ENCODE measurements around the gene ALCAM.
"Not testable (repeated sequence)": the region's sequence is repeated elsewhere in the genome, so short reads cannot be mapped to it uniquely, and the experiment has no call there.

Gene ALCAM

DNA sequence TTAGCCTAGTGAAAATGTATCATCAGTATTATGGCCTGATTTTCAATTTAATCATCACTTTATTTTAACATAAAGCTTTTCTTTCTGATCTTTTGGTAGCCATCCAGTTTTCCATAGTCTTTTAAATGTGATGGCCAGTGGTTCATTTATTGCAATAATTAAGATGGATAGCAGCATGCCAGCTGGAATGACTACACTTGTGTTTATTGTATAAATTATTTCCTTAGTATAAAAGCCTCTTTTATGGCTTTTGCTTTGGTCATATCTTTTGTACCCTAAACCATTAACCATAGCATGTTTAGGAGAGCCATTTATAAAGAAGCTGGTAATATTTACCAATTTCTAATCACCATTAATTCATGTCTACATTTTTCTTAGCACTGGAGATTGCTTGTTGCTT, 31.7 kb downstream of the ALCAM start:
- H3K27ac ChIP-seq: no peak overlapping the region
- no peak for TF ChIP-seq ZFX (IDR thresholded peaks at IDR 0.05)
- TF ChIP-seq, protein P1, sequence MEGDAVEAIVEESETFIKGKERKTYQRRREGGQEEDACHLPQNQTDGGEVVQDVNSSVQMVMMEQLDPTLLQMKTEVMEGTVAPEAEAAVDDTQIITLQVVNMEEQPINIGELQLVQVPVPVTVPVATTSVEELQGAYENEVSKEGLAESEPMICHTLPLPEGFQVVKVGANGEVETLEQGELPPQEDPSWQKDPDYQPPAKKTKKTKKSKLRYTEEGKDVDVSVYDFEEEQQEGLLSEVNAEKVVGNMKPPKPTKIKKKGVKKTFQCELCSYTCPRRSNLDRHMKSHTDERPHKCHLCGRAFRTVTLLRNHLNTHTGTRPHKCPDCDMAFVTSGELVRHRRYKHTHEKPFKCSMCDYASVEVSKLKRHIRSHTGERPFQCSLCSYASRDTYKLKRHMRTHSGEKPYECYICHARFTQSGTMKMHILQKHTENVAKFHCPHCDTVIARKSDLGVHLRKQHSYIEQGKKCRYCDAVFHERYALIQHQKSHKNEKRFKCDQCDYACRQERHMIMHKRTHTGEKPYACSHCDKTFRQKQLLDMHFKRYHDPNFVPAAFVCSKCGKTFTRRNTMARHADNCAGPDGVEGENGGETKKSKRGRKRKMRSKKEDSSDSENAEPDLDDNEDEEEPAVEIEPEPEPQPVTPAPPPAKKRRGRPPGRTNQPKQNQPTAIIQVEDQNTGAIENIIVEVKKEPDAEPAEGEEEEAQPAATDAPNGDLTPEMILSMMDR (conservative IDR thresholded peaks at IDR 0.05): no peak

DNA sequence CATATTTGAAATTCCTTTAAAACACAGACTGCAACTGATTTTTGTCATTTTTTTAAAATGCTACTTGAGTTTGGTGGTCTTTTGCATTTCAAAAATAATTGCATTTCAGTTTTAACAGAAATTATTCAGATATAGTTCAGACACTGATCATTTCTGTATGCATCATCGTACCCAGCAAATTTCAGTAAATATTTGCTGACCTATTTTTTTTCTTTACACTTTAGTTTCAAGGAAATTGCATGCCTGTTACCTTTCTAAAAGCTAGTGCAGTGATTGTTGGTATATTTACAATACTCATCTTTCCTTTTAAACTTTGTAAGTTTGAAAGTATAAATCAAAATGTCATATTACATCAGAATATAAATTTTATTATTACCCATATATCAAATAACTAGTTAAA, 32.4 kb downstream of the ALCAM start:
- TF ChIP-seq, protein P1 (conservative IDR thresholded peaks at IDR 0.05): no peak
- no peak for TF ChIP-seq ZFX (IDR thresholded peaks at IDR 0.05)
- no peak overlapping the region for H3K27ac ChIP-seq

DNA sequence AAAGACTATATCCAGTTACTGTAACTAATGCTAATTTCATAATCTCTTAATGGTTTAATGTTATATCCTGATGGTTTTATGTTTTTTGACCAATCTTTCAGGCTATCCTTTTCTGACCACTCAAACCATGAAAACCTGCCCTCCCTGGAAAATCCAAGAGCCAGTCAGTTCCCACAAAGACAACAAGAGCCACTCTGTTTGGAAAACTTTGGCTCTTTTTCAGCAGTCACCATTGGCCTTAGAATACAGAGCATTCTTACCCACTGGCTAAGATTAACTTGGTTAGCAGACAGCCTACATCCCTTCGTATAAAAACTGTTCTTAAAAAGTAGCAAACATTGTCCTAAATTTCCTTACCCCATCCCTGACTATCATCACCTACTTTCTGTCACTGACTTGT, 32.9 kb downstream of the ALCAM start:
- H3K27ac ChIP-seq: no peak overlapping the region
- no peak for TF ChIP-seq ZFX (IDR thresholded peaks at IDR 0.05)
- TF ChIP-seq, protein P1 (conservative IDR thresholded peaks at IDR 0.05): no peak

DNA sequence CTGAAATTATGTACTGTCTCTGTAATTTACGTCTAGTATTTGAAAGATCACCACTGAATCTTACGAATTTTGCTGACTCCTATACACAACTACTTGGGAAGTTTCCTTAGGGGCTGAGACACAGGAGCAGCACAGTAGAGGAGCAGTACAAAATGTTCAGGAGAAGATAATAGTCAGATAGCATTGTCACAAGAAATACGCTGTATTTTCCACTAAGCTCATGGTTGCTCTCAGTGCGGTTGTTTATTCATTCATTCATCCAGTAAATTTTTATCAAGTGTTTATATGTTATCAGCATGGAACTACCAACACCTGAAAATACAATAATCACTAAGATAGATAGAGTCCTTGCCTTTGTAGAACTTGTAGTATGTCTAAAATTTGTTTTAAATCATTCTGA, 34.5 kb downstream of the ALCAM start:
- H3K27ac ChIP-seq: no peak overlapping the region

DNA sequence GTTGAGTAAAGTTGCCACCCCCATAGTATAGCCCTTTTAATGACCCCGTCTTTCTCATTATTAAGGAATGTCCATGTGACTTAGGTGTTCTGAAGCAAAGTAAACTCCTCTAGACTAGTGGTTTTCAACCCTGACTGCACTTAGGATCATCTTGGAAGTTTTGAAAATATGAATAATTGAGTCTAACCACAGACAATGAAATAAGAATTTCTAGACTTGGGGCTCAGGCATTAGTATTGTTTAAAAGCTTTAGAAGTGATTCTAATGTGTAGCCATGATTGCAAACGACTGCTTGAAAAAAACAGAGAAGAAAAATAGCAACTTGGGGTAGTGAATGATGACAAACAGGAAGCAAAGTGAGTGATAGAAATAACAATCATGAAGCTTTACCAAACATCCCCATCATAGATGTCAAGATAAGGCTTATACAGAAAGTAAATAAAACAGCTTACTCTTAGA, 35.0 kb downstream of the ALCAM start:
- TF ChIP-seq, protein P1 (conservative IDR thresholded peaks at IDR 0.05): no peak
- no peak for TF ChIP-seq ZFX (IDR thresholded peaks at IDR 0.05)
- no peak overlapping the region for H3K27ac ChIP-seq

More for the DNA sequence above, 34.5 kb downstream of the ALCAM start:
- TF ChIP-seq, protein P1 (conservative IDR thresholded peaks at IDR 0.05): no peak
- TF ChIP-seq ZFX (IDR thresholded peaks at IDR 0.05): no peak

DNA sequence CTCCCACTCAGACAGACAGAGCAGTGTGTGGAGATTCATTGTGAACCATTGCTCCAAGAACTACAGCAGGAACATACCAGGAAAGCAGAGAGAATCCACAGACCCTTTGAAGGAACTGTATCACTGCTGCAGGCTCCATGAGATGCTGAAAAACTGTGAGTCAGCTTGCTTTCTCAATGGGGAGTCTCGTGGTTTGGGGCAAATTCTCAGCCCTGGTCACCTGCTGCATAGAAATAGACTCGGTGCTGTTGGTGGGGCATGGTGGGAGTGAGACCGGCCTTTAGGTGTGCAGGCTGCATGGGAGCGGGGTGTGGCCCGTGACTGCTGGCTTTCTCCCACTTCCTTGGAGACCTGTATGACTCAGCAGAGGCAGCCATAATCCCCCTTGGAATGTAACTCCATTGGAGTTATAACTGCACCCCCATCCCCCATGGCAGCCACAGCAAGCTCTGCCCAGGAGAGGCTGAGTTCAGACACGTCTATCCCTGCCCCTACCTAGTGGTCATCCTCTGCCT, 35.6 kb downstream of the ALCAM start:
- no peak overlapping the region for H3K27ac ChIP-seq
- TF ChIP-seq ZFX (IDR thresholded peaks at IDR 0.05): no peak
- TF ChIP-seq, protein P1 (conservative IDR thresholded peaks at IDR 0.05): no peak

DNA sequence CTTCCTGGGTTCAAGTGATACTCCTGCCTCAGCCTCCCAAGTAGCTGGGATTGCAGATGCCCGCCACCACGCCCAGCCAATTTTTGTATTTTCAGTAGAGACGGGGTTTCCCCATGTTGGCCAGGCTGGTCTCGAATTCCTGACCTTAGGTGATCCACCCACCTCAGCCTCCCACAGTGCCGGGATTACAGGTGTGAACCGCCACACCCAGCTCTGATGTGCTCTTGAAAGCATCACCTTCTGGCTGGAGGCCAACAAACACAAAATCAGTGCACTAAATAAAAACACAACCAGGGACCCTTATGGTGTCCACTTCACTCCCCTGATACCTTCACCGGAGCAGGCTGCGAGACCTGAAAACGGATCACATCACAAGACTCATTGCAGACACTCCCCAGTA, 36.3 kb downstream of the ALCAM start:
- H3K27ac ChIP-seq: not testable (repeated sequence)

DNA sequence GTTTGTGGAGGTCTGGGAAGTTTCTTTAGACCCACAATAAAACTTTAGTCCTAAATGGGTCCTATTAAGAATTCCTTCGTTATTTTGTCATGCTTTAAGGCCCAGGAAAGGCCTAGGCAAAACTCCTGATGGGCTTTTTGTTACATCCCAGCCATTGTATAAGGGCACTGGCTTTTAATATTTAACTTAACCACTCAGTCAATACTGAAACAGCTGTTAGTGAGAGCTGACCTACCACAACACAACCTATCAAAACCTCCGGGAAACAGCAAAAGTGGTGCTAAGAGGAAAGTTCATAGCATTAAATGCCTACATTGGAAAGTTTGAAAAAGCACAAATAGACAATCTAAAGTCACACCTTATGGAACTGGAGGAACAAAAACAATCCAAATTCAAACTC, 39.6 kb downstream of the ALCAM start:
- TF ChIP-seq, protein P1 (conservative IDR thresholded peaks at IDR 0.05): no peak
- no peak for TF ChIP-seq ZFX (IDR thresholded peaks at IDR 0.05)
- H3K27ac ChIP-seq: no peak overlapping the region
